SJCRH30 (cell line): ENCODE results near the gene EHBP1. TPM values are rescaled to one million over a fixed set of nuclear protein-coding genes. Genes with fewer than 3 reads are reported as not detected.
"Not testable (repeated sequence)": the region's sequence is repeated elsewhere in the genome, so short reads cannot be mapped to it uniquely, and the experiment has no call there.

Source experiments
- DNase-seq, 2 experiments: peaks; one replicate each; pipeline ENCODE4 v3.0.0-alpha.2; 2015 to 2020
- H3K27ac ChIP-seq: fragments of 250-450 bp; sonication (Bioruptor Pico); 2 replicates; pipeline ENCODE4 v1.5.1; 2020; ENCODE audit warnings: mild to moderate bottlenecking, moderate library complexity
- H3K27me3 ChIP-seq: fragments of 250-450 bp; sonication (Bioruptor Pico); 2 replicates; pipeline ENCODE4 v1.5.1; 2020; ENCODE audit warnings: mild to moderate bottlenecking, moderate library complexity
- H3K36me3 ChIP-seq: fragments of 250-450 bp; sonication (Bioruptor Pico); 2 replicates; pipeline ENCODE4 v1.5.1; 2020; ENCODE audit warnings: mild to moderate bottlenecking, moderate library complexity
- H3K4me1 ChIP-seq: fragments of 250-450 bp; sonication (Bioruptor Pico); 2 replicates; pipeline ENCODE4 v1.5.1; 2020; ENCODE audit warnings: mild to moderate bottlenecking, moderate library complexity
- H3K4me3 ChIP-seq: fragments of 250-450 bp; sonication (Bioruptor Pico); 2 replicates; pipeline ENCODE4 v1.5.1; 2020; ENCODE audit warnings: mild to moderate bottlenecking, moderate library complexity
- H3K9me3 ChIP-seq: fragments of 250-450 bp; sonication (Bioruptor Pico); replicated peaks from 2 replicates; pipeline ENCODE4 v1.5.1; 2020; ENCODE audit warnings: mild to moderate bottlenecking, moderate library complexity
- total RNA-seq: library from RNA; depleted of rRNA; stranded (reverse); fragments of >200 nt; shearing (Covaris generic); gene quantifications from 2 replicates; pipeline ENCODE4 v1.2.3, GENCODE V29; 2014

EHBP1 gene
- total RNA-seq, 1 experiment from 2014 or later: 32.7 TPM

DNA sequence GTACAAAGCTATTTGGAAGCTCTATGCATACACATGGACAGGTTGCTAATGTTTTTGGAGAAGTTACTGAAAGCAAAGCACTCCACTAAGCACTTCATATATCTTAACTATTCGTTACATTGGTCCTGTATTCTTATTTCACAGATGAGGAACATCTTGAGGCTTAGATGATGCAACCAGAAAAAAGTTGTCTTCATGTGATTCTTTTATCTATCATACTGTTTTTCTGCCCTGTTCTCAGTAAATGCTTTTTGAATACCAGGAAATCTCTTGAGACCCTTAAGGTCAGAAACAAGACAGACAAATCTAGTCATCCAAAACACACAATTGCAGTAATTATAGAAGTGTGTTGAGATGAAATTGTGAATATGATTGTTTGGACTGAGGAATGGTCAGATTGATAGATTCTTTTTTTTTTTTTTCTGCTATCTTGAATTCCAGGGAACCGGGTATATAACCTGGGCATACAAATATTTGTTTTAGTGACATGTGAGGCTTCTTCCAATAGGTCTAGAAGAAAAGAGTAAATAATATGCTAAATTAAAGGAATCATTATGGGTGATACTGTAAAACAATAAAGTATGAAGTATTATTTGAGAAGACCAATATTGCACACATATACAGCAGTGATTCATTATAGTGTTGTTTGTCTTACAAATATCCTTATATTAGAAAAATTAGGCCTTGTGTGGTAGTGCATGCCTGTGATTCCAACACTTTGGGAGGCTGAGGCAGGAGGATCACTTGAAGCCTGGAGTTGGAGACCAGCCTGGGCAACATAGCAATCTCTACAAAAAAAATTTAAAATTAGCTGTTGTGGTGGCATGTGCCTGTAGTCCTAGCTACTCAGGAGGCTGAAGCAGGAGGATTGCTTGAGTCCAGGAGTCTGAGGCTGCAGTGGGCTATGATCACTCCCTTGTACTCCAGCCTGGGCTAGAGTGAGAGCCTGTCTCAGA is 33.7 kb downstream of the EHBP1 start:
- Histone ChIP-seq H3K36me3 (no peaks in the 10 kb centered on the region; the same call in 1 of the 2 replicates), H3K27ac (no peak overlapping the region), H3K9me3 (no peaks in the 10 kb centered on the region), H3K27me3 (no peaks in the 10 kb centered on the region), H3K4me1 (no peaks in the 10 kb centered on the region), H3K4me3 (no peak overlapping the region)
- DNase-seq: no peak

GRCh38 chr2:62740221-62740620 is 34.7 kb downstream of the EHBP1 start:
- DNase-seq: no peak
- no peak overlapping the region for H3K4me3 ChIP-seq
- no peaks in the 10 kb centered on the region for H3K4me1 ChIP-seq
- no peaks in the 10 kb centered on the region; the same call in 1 of the 2 replicates for H3K36me3 ChIP-seq
- H3K27ac ChIP-seq: no peak overlapping the region
- H3K27me3 ChIP-seq: no peaks in the 10 kb centered on the region
- no peaks in the 10 kb centered on the region for H3K9me3 ChIP-seq

DNA sequence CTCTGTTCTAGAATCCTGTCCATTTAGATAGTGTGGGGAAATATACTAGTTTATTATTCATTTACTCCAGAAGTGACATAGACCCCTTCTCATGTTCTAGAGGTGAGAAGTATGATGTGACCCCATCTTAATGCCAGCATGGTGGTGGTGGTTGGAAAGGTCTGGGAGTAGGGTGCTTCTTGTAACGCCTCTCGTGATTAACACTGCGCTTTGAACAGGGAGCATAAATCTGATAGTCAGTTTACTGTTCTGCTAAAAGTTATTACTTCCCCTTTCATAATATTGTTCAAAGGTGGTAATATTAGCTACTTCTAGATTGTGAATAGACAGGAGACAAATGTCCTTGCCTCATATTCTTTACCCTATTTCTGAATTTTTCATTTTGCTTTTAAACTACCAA is 35.6 kb downstream of the EHBP1 start:
- Histone ChIP-seq H3K9me3 (no peaks in the 10 kb centered on the region), H3K4me3 (no peak overlapping the region), H3K4me1 (no peaks in the 10 kb centered on the region), H3K27me3 (no peaks in the 10 kb centered on the region), H3K27ac (no peak overlapping the region), H3K36me3 (no peaks in the 10 kb centered on the region; the same call in 1 of the 2 replicates)
- DNase-seq: no peak

DNA sequence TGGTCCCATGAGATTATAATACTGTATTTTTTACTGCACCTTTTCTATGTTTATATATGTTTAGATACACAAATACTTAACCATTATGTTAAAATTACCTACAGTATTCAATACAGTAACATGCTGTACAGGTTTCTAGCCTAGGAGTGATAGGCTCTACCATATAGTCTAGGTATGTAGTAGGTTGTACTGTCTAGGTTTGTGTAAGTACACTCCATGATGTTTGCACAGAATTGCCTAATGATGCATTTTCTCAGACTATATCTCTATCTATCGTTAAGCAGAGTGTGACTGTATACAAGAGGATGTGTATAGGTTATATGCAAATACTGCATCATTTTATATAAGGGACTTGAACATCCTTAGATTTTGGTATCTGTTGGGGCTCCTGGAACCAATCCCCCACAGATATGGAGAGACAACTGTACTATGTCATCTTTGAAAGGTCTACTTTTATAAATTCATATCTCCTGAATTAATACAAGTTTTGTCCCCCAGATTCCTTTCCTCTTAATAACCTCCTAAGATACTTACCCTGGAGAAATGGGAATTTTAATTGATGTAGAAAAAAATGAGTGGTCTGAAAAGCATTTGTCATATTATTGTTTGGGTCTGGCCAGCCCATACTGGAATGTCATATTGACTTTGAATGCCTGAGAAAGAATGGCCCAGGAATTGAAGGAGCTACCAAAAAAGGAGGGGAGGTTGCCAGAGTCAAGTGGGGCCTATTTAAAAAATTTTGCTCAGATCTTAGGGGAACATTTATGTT is 36.6 kb downstream of the EHBP1 start:
- H3K27ac ChIP-seq: no peak overlapping the region
- no peak overlapping the region for H3K4me3 ChIP-seq
- H3K36me3 ChIP-seq: no peaks in the 10 kb centered on the region; the same call in 1 of the 2 replicates
- no peaks in the 10 kb centered on the region for H3K27me3 ChIP-seq
- no peak for DNase-seq
- no peaks in the 10 kb centered on the region for H3K4me1 ChIP-seq
- no peaks in the 10 kb centered on the region for H3K9me3 ChIP-seq

- DNase-seq: no peak
- Histone ChIP-seq H3K4me1 (no peaks in the 10 kb centered on the region), H3K4me3 (no peak overlapping the region), H3K27me3 (no peaks in the 10 kb centered on the region), H3K27ac (no peak overlapping the region), H3K9me3 (no peaks in the 10 kb centered on the region), H3K36me3 (no peaks in the 10 kb centered on the region; the same call in 1 of the 2 replicates)
Measured at GRCh38 chr2:62743506-62743905, 38.0 kb downstream of the EHBP1 start.

DNA sequence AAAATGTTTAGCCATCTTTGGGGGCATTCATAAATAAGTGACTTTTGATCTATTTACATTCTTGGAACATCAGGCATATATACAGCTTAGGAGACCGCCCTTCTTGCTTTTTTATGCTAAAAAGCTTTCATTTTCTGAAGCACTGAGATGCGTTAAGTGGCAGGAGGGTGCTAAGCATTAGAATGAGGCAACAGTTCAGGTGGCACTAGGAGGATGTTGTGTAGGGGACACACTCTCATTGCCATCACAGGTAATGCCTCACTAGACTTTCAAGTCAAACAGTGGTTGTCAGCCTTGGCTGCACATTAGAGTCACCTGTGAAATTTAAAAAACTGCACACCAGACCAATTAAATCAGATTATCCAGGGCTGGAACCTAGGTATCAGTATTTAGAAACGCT is 39.1 kb downstream of the EHBP1 start:
- Histone ChIP-seq H3K4me3 (no peak overlapping the region), H3K9me3 (no peaks in the 10 kb centered on the region), H3K27me3 (no peaks in the 10 kb centered on the region), H3K27ac (no peak overlapping the region), H3K4me1 (no peaks in the 10 kb centered on the region), H3K36me3 (no peaks in the 10 kb centered on the region; the same call in 1 of the 2 replicates)
- no peak for DNase-seq

- no peaks in the 10 kb centered on the region for H3K27me3 ChIP-seq
Measured at GRCh38 chr2:62745891-62746481, 40.5 kb downstream of the EHBP1 start.

DNA sequence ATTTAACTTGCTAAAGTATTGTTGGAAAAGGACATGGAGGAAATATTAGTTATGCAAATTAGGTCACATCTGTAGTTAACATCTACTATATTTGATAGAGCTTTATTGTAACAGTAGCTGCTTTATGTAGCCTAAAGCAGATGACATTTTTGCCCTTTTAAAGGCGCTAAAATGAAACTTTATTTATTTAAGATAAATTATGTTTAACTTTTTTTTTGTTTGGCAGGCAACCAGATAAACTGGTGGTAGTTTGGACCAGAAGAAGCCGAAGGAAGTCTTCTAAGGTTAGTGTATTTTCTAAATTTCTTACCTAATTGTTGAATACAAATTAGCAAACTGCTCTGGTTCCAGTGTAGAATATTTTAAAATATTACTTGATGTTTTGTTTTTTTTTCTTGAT is 41.7 kb downstream of the EHBP1 start:
- no peak for DNase-seq
- no peak overlapping the region for H3K4me3 ChIP-seq
- H3K27me3 ChIP-seq: no peaks in the 10 kb centered on the region
- H3K4me1 ChIP-seq: no peaks in the 10 kb centered on the region
- no peaks in the 10 kb centered on the region for H3K36me3 ChIP-seq
- H3K9me3 ChIP-seq: peaks cover 8% of the 10 kb centered on the region
- H3K27ac ChIP-seq: no peak overlapping the region

More at GRCh38 chr2:62745891-62746481, 40.5 kb downstream of the EHBP1 start:
- H3K4me1 ChIP-seq: no peaks in the 10 kb centered on the region
- H3K4me3 ChIP-seq: no peak overlapping the region
- no peaks in the 10 kb centered on the region for H3K36me3 ChIP-seq
- peaks cover 8% of the 10 kb centered on the region for H3K9me3 ChIP-seq
- H3K27ac ChIP-seq: no peak overlapping the region
- DNase-seq: no peak

GRCh38 chr2:62747876-62748275 is 42.4 kb downstream of the EHBP1 start:
- Histone ChIP-seq H3K9me3 (peaks cover 8% of the 10 kb centered on the region), H3K27me3 (no peaks in the 10 kb centered on the region), H3K36me3 (no peaks in the 10 kb centered on the region), H3K4me1 (no peaks in the 10 kb centered on the region), H3K27ac (no peak overlapping the region), H3K4me3 (no peak overlapping the region)
- DNase-seq: no peak

GRCh38 chr2:62749111-62749510 is 43.6 kb downstream of the EHBP1 start:
- not testable (repeated sequence) for DNase-seq, H3K36me3 ChIP-seq, H3K4me3 ChIP-seq, H3K27ac ChIP-seq, H3K9me3 ChIP-seq, H3K4me1 ChIP-seq, H3K27me3 ChIP-seq

- Histone ChIP-seq H3K27ac (no peak overlapping the region), H3K9me3 (no peaks in the 10 kb centered on the region; the same call in 1 of the 2 replicates), H3K4me3 (no peak overlapping the region), H3K4me1 (no peaks in the 10 kb centered on the region), H3K36me3 (peaks cover 6% of the 10 kb centered on the region; the same call in 1 of the 2 replicates), H3K27me3 (no peaks in the 10 kb centered on the region)
- no peak for DNase-seq
Measured at GRCh38 chr2:62757029-62757428, 51.5 kb downstream of the EHBP1 start.

DNA sequence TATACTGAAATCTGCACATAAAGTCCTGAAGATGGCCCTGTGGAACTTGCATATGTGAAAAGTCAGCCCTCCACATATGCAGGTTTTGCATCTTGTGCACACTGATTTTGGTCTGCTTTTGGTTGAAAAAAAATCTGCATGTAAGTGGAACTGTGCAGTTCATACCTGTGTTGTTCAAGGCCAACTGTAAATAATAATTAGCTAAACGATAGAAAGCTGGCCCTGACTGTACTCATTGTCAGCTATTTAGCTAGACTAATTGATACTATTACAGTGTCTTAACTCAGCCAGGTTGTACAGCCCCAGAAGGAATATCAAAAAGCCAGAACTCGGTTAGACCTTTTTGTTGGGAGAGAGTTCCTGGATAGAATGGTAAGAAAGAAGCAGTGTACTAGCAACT is 54.5 kb downstream of the EHBP1 start:
- no peak for DNase-seq
- H3K27ac ChIP-seq: no peak overlapping the region
- no peaks in the 10 kb centered on the region for H3K27me3 ChIP-seq

GRCh38 chr2:62760555-62760954 is 55.0 kb downstream of the EHBP1 start:
- DNase-seq: no peak
- Histone ChIP-seq H3K27me3 (no peaks in the 10 kb centered on the region), H3K4me1 (no peaks in the 10 kb centered on the region), H3K36me3 (peaks cover 4% of the 10 kb centered on the region; the same call in 1 of the 2 replicates), H3K4me3 (no peak overlapping the region), H3K27ac (no peak overlapping the region), H3K9me3 (no peaks in the 10 kb centered on the region)

More for the DNA sequence above, 54.5 kb downstream of the EHBP1 start:
- H3K4me1 ChIP-seq: no peaks in the 10 kb centered on the region
- H3K4me3 ChIP-seq: no peak overlapping the region
- H3K9me3 ChIP-seq: no peaks in the 10 kb centered on the region
- peaks cover 6% of the 10 kb centered on the region; the same call in 1 of the 2 replicates for H3K36me3 ChIP-seq

- no peaks in the 10 kb centered on the region for H3K36me3 ChIP-seq
- H3K27ac ChIP-seq: no peak overlapping the region
- no peak for DNase-seq
- no peaks in the 10 kb centered on the region for H3K4me1 ChIP-seq
- H3K27me3 ChIP-seq: no peaks in the 10 kb centered on the region
- no peak overlapping the region for H3K4me3 ChIP-seq
- H3K9me3 ChIP-seq: no peaks in the 10 kb centered on the region
Measured at GRCh38 chr2:62765619-62766376, 60.3 kb downstream of the EHBP1 start.
